CD8-positive, alpha-beta memory T cell (primary cell): ENCODE data around the gene HEPACAM. TPM values are rescaled to one million over a fixed set of nuclear protein-coding genes. Genes with fewer than 3 reads are reported as not detected.

Source experiments
- CTCF ChIA-PET: fragments of 350-600 bp; sonication (Branson Sonifier 250); formaldehyde crosslinking; loops from one replicate; lab custom pipeline; 2021; ENCODE audit warnings: antibody characterized with exemption; lab: Charles Lee
- POLR2A ChIA-PET: fragments of 350-600 bp; sonication (Branson Sonifier 250); formaldehyde crosslinking; loops from one replicate; lab custom pipeline; 2021; ENCODE audit warnings: antibody characterized with exemption; lab: Charles Lee
- DNase-seq, 5 donors: peaks; one replicate each; pipeline versions ENCODE4 v3.0.0 to v3.0.0-alpha.2; 2020 to 2022; ENCODE audit warnings: mixed read lengths in 1 of 5
- H3K27ac ChIP-seq: one replicate; pipeline ENCODE4 v1.7.0; 2013; ENCODE audit warnings: low read depth, mild to moderate bottlenecking, low read length, moderate library complexity
- H3K27me3 ChIP-seq: 2 replicates; pipeline ENCODE4 v1.7.0; 2013; ENCODE audit warnings: low read length, mild to moderate bottlenecking; ENCODE audit not compliant: insufficient read depth, poor library complexity, severe bottlenecking
- H3K36me3 ChIP-seq: 2 replicates; pipeline ENCODE4 v1.7.0; 2013; ENCODE audit warnings: mild to moderate bottlenecking, low read length, moderate library complexity; ENCODE audit not compliant: insufficient read depth
- H3K4me1 ChIP-seq: 2 replicates; pipeline ENCODE4 v1.7.0; 2013; ENCODE audit warnings: mild to moderate bottlenecking, low read length, moderate library complexity; ENCODE audit not compliant: insufficient read depth
- H3K4me3 ChIP-seq: 2 replicates; pipeline ENCODE4 v1.7.0; 2013; ENCODE audit warnings: mild to moderate bottlenecking, low read length
- H3K9me3 ChIP-seq: 2 replicates; pipeline ENCODE4 v1.7.0; 2013; ENCODE audit warnings: mild to moderate bottlenecking, low read length
- H3K27ac Mint-ChIP-seq, 8 donors: one replicate each; pipeline ENCODE4 v1.8.0; 2020 to 2021; ENCODE audit warnings: mixed read lengths in 8 of 8, mild to moderate bottlenecking in 6 of 8, inconsistent platforms in 3 of 8, moderate library complexity in 3 of 8
- H3K27me3 Mint-ChIP-seq, 2 donors: one replicate each; pipeline ENCODE4 v1.8.0; 2020 to 2021; ENCODE audit warnings: mixed read lengths in 2 of 2, mild to moderate bottlenecking in 1 of 2, moderate library complexity in 1 of 2
- H3K36me3 Mint-ChIP-seq, 3 donors: one replicate each; pipeline ENCODE4 v1.8.0; 2020 to 2021; ENCODE audit warnings: mixed read lengths in 3 of 3, inconsistent platforms in 1 of 3, mild to moderate bottlenecking in 1 of 3
- H3K4me1 Mint-ChIP-seq, 3 donors: one replicate each; pipeline ENCODE4 v1.8.0; 2020 to 2021; ENCODE audit warnings: mixed read lengths in 3 of 3, inconsistent platforms in 1 of 3, mild to moderate bottlenecking in 1 of 3
- H3K4me3 Mint-ChIP-seq, 7 donors: one replicate each; pipeline ENCODE4 v1.8.0; 2020 to 2021; ENCODE audit warnings: mixed read lengths in 7 of 7, mild to moderate bottlenecking in 6 of 7, moderate library complexity in 4 of 7, inconsistent platforms in 2 of 7
- H3K9me3 Mint-ChIP-seq, 5 donors: one replicate each; pipeline ENCODE4 v1.8.0; 2020 to 2022; ENCODE audit warnings: mixed read lengths in 5 of 5, mild to moderate bottlenecking in 3 of 5, moderate library complexity in 2 of 5, inconsistent platforms in 1 of 5
- polyA plus RNA-seq: library from polyadenylated mRNA; unstranded; fragments of 300-500 nt; fragmentation: Illumina TruSeq; gene quantifications from one replicate; pipeline ENCODE4 v1.2.3, GENCODE V29; 2021
- total RNA-seq, 2 experiments: library from RNA; stranded (reverse); gene quantifications; one replicate each; pipeline ENCODE4 v1.2.3, GENCODE V29; 2021

Gene HEPACAM
- total and polyA plus RNA-seq, 3 experiments from 2014 or later: not detected

GRCh38 chr11:124917115-124917637 lies 18.7 kb downstream of the HEPACAM start:
- POLR2A ChIA-PET: no interaction called here
- peaks cover 4 to 8% of the 10 kb centered on the region in 2 donors for H3K27me3 Mint-ChIP-seq
- no peak overlapping the region for H3K4me3 Mint-ChIP-seq
- no peaks in the 10 kb centered on the region for H3K9me3 ChIP-seq
- H3K27ac ChIP-seq: no peak overlapping the region
- CTCF ChIA-PET: interaction anchor here (1.0 to 1.1 kb wide), 2 partner anchors 9 to 223 kb away, joined by 3 read pairs; no protein-coding TSS in a partner anchor
- peaks cover 0 to 5% (median 4%) of the 10 kb centered on the region in 5 donors for H3K9me3 Mint-ChIP-seq
- H3K4me1 ChIP-seq: peaks cover 12% of the 10 kb centered on the region
- H3K36me3 Mint-ChIP-seq: peaks cover 0 to 6% (median 0%) of the 10 kb centered on the region in 3 donors
- no peaks in the 10 kb centered on the region for H3K36me3 ChIP-seq
- H3K4me1 Mint-ChIP-seq: peaks cover 4 to 9% (median 6%) of the 10 kb centered on the region in 3 donors
- no peaks in the 10 kb centered on the region for H3K27me3 ChIP-seq
- no peak overlapping the region for H3K27ac Mint-ChIP-seq
- H3K4me3 ChIP-seq: no peak overlapping the region
- no peak for DNase-seq

- Histone ChIP-seq H3K9me3 (no peaks in the 10 kb centered on the region), H3K27me3 (no peaks in the 10 kb centered on the region), H3K27ac (no peak overlapping the region), H3K4me3 (no peak overlapping the region), H3K36me3 (no peaks in the 10 kb centered on the region), H3K4me1 (peaks cover 9% of the 10 kb centered on the region)
- POLR2A ChIA-PET: no interaction called here
- Mint-ChIP-seq H3K27me3 (peaks cover 8 to 12% of the 10 kb centered on the region in 2 donors), H3K9me3 (peaks cover 0 to 12% (median 10%) of the 10 kb centered on the region in 5 donors), H3K4me3 (no peak overlapping the region), H3K27ac (peak overlapping the region in 1 of 8 donors; percentile 24), H3K36me3 (peaks cover 0 to 14% (median 3%) of the 10 kb centered on the region in 3 donors), H3K4me1 (peaks cover 4 to 5% (median 4%) of the 10 kb centered on the region in 3 donors)
- DNase-seq: no peak
- CTCF ChIA-PET: interaction anchor here (1.0 to 1.1 kb wide), 2 partner anchors 8 to 224 kb away, joined by 3 read pairs; no protein-coding TSS in a partner anchor
Measured at GRCh38 chr11:124916370-124916710, 19.5 kb downstream of the HEPACAM start.

DNA sequence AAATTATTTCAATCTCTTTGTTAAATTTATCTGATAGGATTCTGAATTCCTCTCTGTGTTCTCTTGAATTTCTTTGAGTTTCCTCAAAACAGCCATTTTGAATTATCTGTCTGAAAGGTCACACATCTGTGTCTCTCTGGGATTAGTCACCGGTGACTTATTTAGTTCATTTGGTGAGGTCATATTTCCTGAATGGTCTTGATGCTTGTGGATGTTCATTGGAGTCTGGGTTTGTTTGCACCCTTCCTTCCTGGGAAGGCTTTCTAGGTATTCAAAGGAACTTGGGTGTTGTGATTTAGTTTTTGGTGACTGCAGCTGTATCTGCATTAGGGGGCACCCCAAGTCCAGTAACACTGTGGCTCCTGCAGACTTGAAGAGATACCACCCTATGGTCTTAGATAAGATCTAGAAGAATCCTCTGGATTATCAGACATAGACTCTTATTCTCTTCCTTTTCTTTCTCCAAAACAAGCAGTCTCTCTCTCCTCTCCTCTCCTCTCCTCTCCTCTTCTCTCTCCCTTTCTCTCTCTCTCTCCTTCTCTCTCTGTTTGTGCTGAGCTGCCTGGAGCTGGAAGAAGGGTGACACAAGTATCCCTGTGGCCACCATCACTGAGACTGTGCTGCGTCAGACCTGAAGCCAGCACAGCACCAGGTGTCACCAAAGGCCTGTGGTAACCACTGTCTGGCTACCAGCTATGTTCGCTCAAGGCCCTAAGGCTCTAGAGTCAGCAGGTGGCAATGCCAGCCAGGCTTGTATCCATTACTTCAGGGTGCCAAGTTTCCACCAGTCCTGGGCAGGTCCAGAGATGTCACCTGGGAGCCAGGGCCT lies 20.1 kb downstream of the HEPACAM start:
- Histone ChIP-seq H3K27ac (no peak overlapping the region), H3K9me3 (no peaks in the 10 kb centered on the region), H3K4me3 (no peak overlapping the region), H3K36me3 (no peaks in the 10 kb centered on the region), H3K4me1 (peaks cover 6% of the 10 kb centered on the region), H3K27me3 (no peaks in the 10 kb centered on the region)
- DNase-seq: no peak
- Mint-ChIP-seq H3K4me3 (no peak overlapping the region), H3K27me3 (peaks cover 10 to 12% of the 10 kb centered on the region in 2 donors), H3K36me3 (peaks cover 0 to 14% (median 3%) of the 10 kb centered on the region in 3 donors), H3K9me3 (peaks cover 0 to 16% (median 10%) of the 10 kb centered on the region in 5 donors), H3K4me1 (peaks cover 2 to 4% (median 3%) of the 10 kb centered on the region in 3 donors), H3K27ac (no peak overlapping the region)
- CTCF ChIA-PET: interaction anchor here (1.1 kb wide), 1 partner anchor 225 kb away, joined by 3 read pairs; no protein-coding TSS in a partner anchor
- POLR2A ChIA-PET: no interaction called here

- H3K27ac ChIP-seq: no peak overlapping the region
- no peaks in the 10 kb centered on the region for H3K9me3 ChIP-seq
- H3K36me3 Mint-ChIP-seq: no peaks in the 10 kb centered on the region
- no peaks in the 10 kb centered on the region for H3K36me3 ChIP-seq
- no peaks in the 10 kb centered on the region for H3K4me1 ChIP-seq
- no peak overlapping the region for H3K27ac Mint-ChIP-seq
- ChIA-PET POLR2A (no interaction called here), CTCF (no interaction called here)
- H3K27me3 ChIP-seq: no peaks in the 10 kb centered on the region
- H3K4me3 ChIP-seq: no peak overlapping the region
- no peaks in the 10 kb centered on the region for H3K9me3 Mint-ChIP-seq
- H3K4me1 Mint-ChIP-seq: no peaks in the 10 kb centered on the region
- H3K27me3 Mint-ChIP-seq: peaks cover 12 to 58% of the 10 kb centered on the region in 2 donors
- H3K4me3 Mint-ChIP-seq: no peak overlapping the region
- DNase-seq: no peak
Measured at GRCh38 chr11:124902616-124903015, 33.2 kb downstream of the HEPACAM start.

- Mint-ChIP-seq H3K4me3 (no peak overlapping the region), H3K27me3 (peaks cover 16 to 43% of the 10 kb centered on the region in 2 donors), H3K27ac (no peak overlapping the region), H3K9me3 (no peaks in the 10 kb centered on the region), H3K4me1 (peaks cover 0 to 4% (median 0%) of the 10 kb centered on the region in 3 donors), H3K36me3 (no peaks in the 10 kb centered on the region)
- Histone ChIP-seq H3K4me3 (no peak overlapping the region), H3K36me3 (no peaks in the 10 kb centered on the region), H3K9me3 (no peaks in the 10 kb centered on the region), H3K4me1 (no peaks in the 10 kb centered on the region), H3K27ac (no peak overlapping the region), H3K27me3 (no peaks in the 10 kb centered on the region)
- ChIA-PET POLR2A (no interaction called here), CTCF (no interaction called here)
- DNase-seq: no peak
Measured at GRCh38 chr11:124900464-124900863, 35.4 kb downstream of the HEPACAM start.

GRCh38 chr11:124899383-124900145 lies 36.3 kb downstream of the HEPACAM start:
- Histone ChIP-seq H3K9me3 (no peaks in the 10 kb centered on the region), H3K27me3 (no peaks in the 10 kb centered on the region), H3K4me1 (no peaks in the 10 kb centered on the region), H3K27ac (no peak overlapping the region), H3K36me3 (no peaks in the 10 kb centered on the region), H3K4me3 (no peak overlapping the region)
- Mint-ChIP-seq H3K9me3 (no peaks in the 10 kb centered on the region), H3K27me3 (peaks cover 15 to 41% of the 10 kb centered on the region in 2 donors), H3K4me1 (peaks cover 0 to 4% (median 0%) of the 10 kb centered on the region in 3 donors), H3K36me3 (no peaks in the 10 kb centered on the region), H3K4me3 (no peak overlapping the region), H3K27ac (no peak overlapping the region)
- POLR2A ChIA-PET: no interaction called here
- no peak for DNase-seq
- CTCF ChIA-PET: interaction anchor here (0.9 kb wide), 1 partner anchor 23 kb away, joined by 3 read pairs; no protein-coding TSS in a partner anchor

GRCh38 chr11:124898711-124899110 lies 37.1 kb downstream of the HEPACAM start:
- H3K9me3 Mint-ChIP-seq: no peaks in the 10 kb centered on the region
- CTCF ChIA-PET: interaction anchor here (0.9 to 1.2 kb wide), 2 partner anchors 11 to 22 kb away, joined by 3 read pairs; no protein-coding TSS in a partner anchor

More at GRCh38 chr11:124898711-124899110, 37.1 kb downstream of the HEPACAM start:
- Mint-ChIP-seq H3K27ac (no peak overlapping the region), H3K4me1 (peaks cover 0 to 4% (median 0%) of the 10 kb centered on the region in 3 donors), H3K36me3 (no peaks in the 10 kb centered on the region), H3K27me3 (peaks cover 15 to 40% of the 10 kb centered on the region in 2 donors), H3K4me3 (no peak overlapping the region)
- Histone ChIP-seq H3K27ac (no peak overlapping the region), H3K4me3 (no peak overlapping the region), H3K36me3 (no peaks in the 10 kb centered on the region), H3K9me3 (no peaks in the 10 kb centered on the region), H3K27me3 (no peaks in the 10 kb centered on the region), H3K4me1 (no peaks in the 10 kb centered on the region)
- no peak for DNase-seq
- POLR2A ChIA-PET: no interaction called here
